CD4-positive, alpha-beta T cell (primary cell): ENCODE measurements around the gene SLC17A8. TPM values are rescaled to one million over a fixed set of nuclear protein-coding genes. Genes with fewer than 3 reads are reported as not detected.

ENCODE experiments used
- ATAC-seq: fragments of 200-7000 bp; cut with Tn5 transposase; one replicate; pipeline ENCODE4 v1.10.0; 2022; ENCODE audit warnings: mild to moderate bottlenecking; ENCODE audit not compliant: poor library complexity
- CTCF ChIA-PET: fragments of 350-600 bp; sonication (Branson Sonifier 250); formaldehyde crosslinking; loops from one replicate; lab custom pipeline; 2021; ENCODE audit warnings: antibody characterized with exemption, inconsistent platforms; lab: Charles Lee
- POLR2A ChIA-PET: fragments of 350-600 bp; sonication (Branson Sonifier 250); formaldehyde crosslinking; loops from one replicate; lab custom pipeline; 2021; ENCODE audit warnings: antibody characterized with exemption, inconsistent platforms; lab: Charles Lee
- DNase-seq, 14 experiments: peaks; one replicate each; pipeline ENCODE4 v3.0.0-alpha.2; 2013 to 2020; ENCODE audit warnings: mixed read lengths in 2 of 14
- H3K27ac ChIP-seq, 2 donors: one replicate each; pipeline versions ENCODE4 v1.5.1 to v1.7.0; 2013; ENCODE audit warnings: low read length in 2 of 2, low read depth in 1 of 2, mild to moderate bottlenecking in 1 of 2
- H3K27me3 ChIP-seq, 2 experiments: 1 replicate in 1 of 2; 2 replicates in 1 of 2; pipeline versions ENCODE4 v1.6.1 to v1.7.0; 2013; ENCODE audit warnings: low read length in 2 of 2, control low read depth in 1 of 2, mild to moderate bottlenecking in 1 of 2, moderate library complexity in 1 of 2; ENCODE audit not compliant: insufficient read depth in 2 of 2, control insufficient read depth in 1 of 2
- H3K36me3 ChIP-seq: one replicate; pipeline ENCODE4 v1.6.1; 2013; ENCODE audit warnings: low read length, control low read depth; ENCODE audit not compliant: insufficient read depth
- H3K4me1 ChIP-seq: one replicate; pipeline ENCODE4 v1.6.1; 2013; ENCODE audit warnings: low read length, control low read depth; ENCODE audit not compliant: insufficient read depth
- H3K4me3 ChIP-seq: one replicate; pipeline ENCODE4 v1.5.1; 2013; ENCODE audit warnings: mild to moderate bottlenecking, low read length, moderate library complexity
- H3K9me3 ChIP-seq, 2 experiments: 1 replicate in 1 of 2; 2 replicates in 1 of 2; pipeline versions ENCODE4 v1.6.1 to v1.7.0; 2013; ENCODE audit warnings: low read length in 2 of 2, mild to moderate bottlenecking in 2 of 2, control low read depth in 1 of 2, moderate library complexity in 1 of 2; ENCODE audit not compliant: control insufficient read depth in 1 of 2, insufficient read depth in 1 of 2
- H3K27ac Mint-ChIP-seq: one replicate; pipeline ENCODE4 v1.8.0; 2020; ENCODE audit warnings: mixed read lengths
- H3K27me3 Mint-ChIP-seq: one replicate; pipeline ENCODE4 v1.8.0; 2021; ENCODE audit warnings: mixed read lengths
- H3K36me3 Mint-ChIP-seq: one replicate; pipeline ENCODE4 v1.8.0; 2021; ENCODE audit warnings: low read depth, mixed read lengths
- H3K4me1 Mint-ChIP-seq: one replicate; pipeline ENCODE4 v1.8.0; 2021; ENCODE audit warnings: low read depth, mixed read lengths
- H3K4me3 Mint-ChIP-seq: one replicate; pipeline ENCODE4 v1.8.0; 2020; ENCODE audit warnings: mild to moderate bottlenecking, mixed read lengths
- H3K9me3 Mint-ChIP-seq: one replicate; pipeline ENCODE4 v1.8.0; 2020; ENCODE audit warnings: mixed read lengths
- CTCF ChIP-seq: fragments of 200-600 bp; IDR thresholded peaks from one replicate; pipeline ENCODE4 v1.8.0; 2022; ENCODE audit warnings: antibody characterized with exemption, mild to moderate bottlenecking
- intact Hi-C, 2 experiments: fragments of 100-400 bp; cut with DNase I in 1 of 2; cut with micrococcal nuclease in 1 of 2; formaldehyde crosslinking; loops; one replicate each; pipeline versions ENCODE4 v1.15.1 to v1.9.0; 2023 to 2025; cut with DNase I, micrococcal nuclease
- total RNA-seq, 174 experiments: library from RNA in 2 of 174; stranded (reverse) in 2 of 174; gene quantifications; one replicate each; pipeline ENCODE4 v1.2.3 and lab custom pipeline; 2021 to 2026

The SLC17A8 gene
- total RNA-seq, 2 experiments from 2014 or later, result not detected

GRCh38 chr12:100439797-100440196 lies 82.9 kb downstream of the SLC17A8 start:
- Histone ChIP-seq H3K27ac (no peak overlapping the region), H3K4me1 (no peaks in the 10 kb centered on the region), H3K4me3 (no peak overlapping the region), H3K36me3 (no peaks in the 10 kb centered on the region), H3K9me3 (no peaks in the 10 kb centered on the region), H3K27me3 (no peaks in the 10 kb centered on the region)
- Mint-ChIP-seq H3K27ac (no peak overlapping the region), H3K9me3 (no peaks in the 10 kb centered on the region), H3K36me3 (no peaks in the 10 kb centered on the region), H3K4me1 (no peaks in the 10 kb centered on the region), H3K27me3 (peaks cover 9% of the 10 kb centered on the region), H3K4me3 (no peak overlapping the region)
- no peak for ATAC-seq
- TF ChIP-seq CTCF, result no peak
- intact Hi-C loops, result no loop called here
- ChIA-PET CTCF (no interaction called here), POLR2A (no interaction called here)
- DNase-seq, result no peak

- ChIA-PET POLR2A (no interaction called here), CTCF (no interaction called here)
- Histone ChIP-seq H3K9me3 (no peaks in the 10 kb centered on the region), H3K27ac (no peak overlapping the region), H3K27me3 (peaks cover 0 to under 1% of the 10 kb centered on the region in 2 experiments), H3K36me3 (no peaks in the 10 kb centered on the region), H3K4me1 (no peaks in the 10 kb centered on the region), H3K4me3 (no peak overlapping the region)
- no peak overlapping the region for H3K27ac Mint-ChIP-seq
- ATAC-seq (no peak), DNase-seq (no peak)
- no peaks in the 10 kb centered on the region for H3K4me1 Mint-ChIP-seq
- intact Hi-C loops, result no loop called here
- TF ChIP-seq CTCF, result no peak
- no peaks in the 10 kb centered on the region for H3K36me3 Mint-ChIP-seq
- H3K9me3 Mint-ChIP-seq, result no peaks in the 10 kb centered on the region
- H3K27me3 Mint-ChIP-seq, result peaks cover 27% of the 10 kb centered on the region
- H3K4me3 Mint-ChIP-seq, result no peak overlapping the region
Observed at GRCh38 chr12:100442403-100442802, 85.5 kb downstream of the SLC17A8 start.

- Histone ChIP-seq H3K4me1 (no peaks in the 10 kb centered on the region), H3K27ac (no peak overlapping the region), H3K9me3 (no peaks in the 10 kb centered on the region), H3K36me3 (no peaks in the 10 kb centered on the region), H3K4me3 (no peak overlapping the region), H3K27me3 (peaks cover 2 to 4% of the 10 kb centered on the region in 2 experiments)
- no peaks in the 10 kb centered on the region for H3K4me1 Mint-ChIP-seq
- no peak for TF ChIP-seq CTCF
- ChIA-PET POLR2A (no interaction called here), CTCF (no interaction called here)
- no peak for ATAC-seq
- peaks cover 36% of the 10 kb centered on the region for H3K27me3 Mint-ChIP-seq
- no peak for DNase-seq
- H3K9me3 Mint-ChIP-seq, result no peaks in the 10 kb centered on the region
- H3K4me3 Mint-ChIP-seq, result no peak overlapping the region
- no peaks in the 10 kb centered on the region for H3K36me3 Mint-ChIP-seq
- intact Hi-C loops, result no loop called here
- no peak overlapping the region for H3K27ac Mint-ChIP-seq
Observed at GRCh38 chr12:100443434-100443833, 86.6 kb downstream of the SLC17A8 start.
